GM10266 (cell line): ENCODE data around the gene MRAP2.
"Not testable (repeated sequence)": the region's sequence is repeated elsewhere in the genome, so short reads cannot be mapped to it uniquely, and the experiment has no call there.

ENCODE experiments used
- DNase-seq: peaks from one replicate; pipeline ENCODE4 v3.0.0; 2012; ENCODE audit errors: extremely low spot score
- TF ChIP-seq, protein P1 (sequence below): IDR thresholded peaks from 2 replicates; pipeline ENCODE4 v1.5.1; 2012; ENCODE audit warnings: mild to moderate bottlenecking, low read depth; ENCODE audit not compliant: control insufficient read depth, insufficient read depth; ENCODE audit errors: missing control alignments

The MRAP2 gene

GRCh38 chr6:84077645-84078044 lies 44.1 kb downstream of the MRAP2 start:
- DNase-seq, result no peak
- TF ChIP-seq, protein P1, sequence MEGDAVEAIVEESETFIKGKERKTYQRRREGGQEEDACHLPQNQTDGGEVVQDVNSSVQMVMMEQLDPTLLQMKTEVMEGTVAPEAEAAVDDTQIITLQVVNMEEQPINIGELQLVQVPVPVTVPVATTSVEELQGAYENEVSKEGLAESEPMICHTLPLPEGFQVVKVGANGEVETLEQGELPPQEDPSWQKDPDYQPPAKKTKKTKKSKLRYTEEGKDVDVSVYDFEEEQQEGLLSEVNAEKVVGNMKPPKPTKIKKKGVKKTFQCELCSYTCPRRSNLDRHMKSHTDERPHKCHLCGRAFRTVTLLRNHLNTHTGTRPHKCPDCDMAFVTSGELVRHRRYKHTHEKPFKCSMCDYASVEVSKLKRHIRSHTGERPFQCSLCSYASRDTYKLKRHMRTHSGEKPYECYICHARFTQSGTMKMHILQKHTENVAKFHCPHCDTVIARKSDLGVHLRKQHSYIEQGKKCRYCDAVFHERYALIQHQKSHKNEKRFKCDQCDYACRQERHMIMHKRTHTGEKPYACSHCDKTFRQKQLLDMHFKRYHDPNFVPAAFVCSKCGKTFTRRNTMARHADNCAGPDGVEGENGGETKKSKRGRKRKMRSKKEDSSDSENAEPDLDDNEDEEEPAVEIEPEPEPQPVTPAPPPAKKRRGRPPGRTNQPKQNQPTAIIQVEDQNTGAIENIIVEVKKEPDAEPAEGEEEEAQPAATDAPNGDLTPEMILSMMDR, result no peak

- TF ChIP-seq, protein P1, result no peak
- no peak for DNase-seq
These were observed 44.8 kb downstream of the MRAP2 start for GRCh38 chr6:84078335-84078734.

- TF ChIP-seq, protein P1, result no peak
- no peak for DNase-seq
These were observed 47.6 kb downstream of the MRAP2 start for GRCh38 chr6:84081222-84081621.

GRCh38 chr6:84082689-84083265 lies 49.2 kb downstream of the MRAP2 start:
- TF ChIP-seq, protein P1, result no peak
- no peak for DNase-seq

- not testable (repeated sequence) for DNase-seq
These were observed 51.1 kb downstream of the MRAP2 start for GRCh38 chr6:84084705-84085104.

- TF ChIP-seq, protein P1, result no peak
- DNase-seq, result no peak
These were observed 52.5 kb downstream of the MRAP2 start for GRCh38 chr6:84086056-84086455.

DNA sequence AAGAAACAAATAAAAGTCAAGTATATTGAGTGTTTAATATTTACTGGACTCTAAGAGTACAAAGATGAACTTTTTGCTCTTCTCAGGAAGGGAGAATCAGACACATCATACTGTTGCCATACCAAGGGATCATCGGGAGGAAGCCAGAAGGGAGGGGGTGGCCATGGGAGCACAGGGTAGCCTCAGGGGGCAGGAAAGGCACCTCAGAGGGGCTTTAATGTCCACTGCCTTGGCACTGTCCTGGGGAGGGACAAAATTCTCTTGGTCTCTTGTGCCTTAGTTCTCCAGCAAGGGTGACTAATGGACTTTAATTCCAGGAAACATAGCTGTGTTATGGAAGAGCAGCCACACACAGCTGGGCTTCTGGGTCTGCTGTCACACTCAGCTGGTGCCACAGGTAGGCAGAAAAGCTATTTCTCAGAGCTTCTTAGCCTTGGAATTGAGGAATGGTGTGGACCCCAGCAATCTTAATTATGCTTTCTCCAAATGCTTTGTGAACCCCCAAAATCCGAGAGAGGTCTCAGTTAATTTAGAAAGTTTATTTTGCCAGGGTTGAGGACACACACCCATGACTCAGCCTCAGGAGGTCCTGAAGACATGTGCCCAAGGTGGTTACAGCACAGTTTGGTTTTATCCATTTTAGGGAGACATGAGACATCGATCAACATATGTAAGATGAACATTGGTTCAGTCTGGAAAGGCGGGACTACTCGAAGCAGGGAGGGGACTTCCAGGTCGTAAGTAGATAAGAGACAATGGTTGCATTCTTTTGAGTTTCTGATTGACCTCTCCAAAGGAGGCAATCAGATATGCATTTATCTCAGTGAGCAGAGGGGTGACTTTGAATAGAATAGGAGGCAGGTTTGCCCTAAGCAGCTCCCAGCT lies 53.2 kb downstream of the MRAP2 start:
- DNase-seq, result no peak
- TF ChIP-seq, protein P1, result no peak
